ENCODE measurements around the gene KHSRP. TPM values are rescaled to one million over a fixed set of nuclear protein-coding genes. Genes with fewer than 3 reads are reported as not detected.

The KHSRP gene
- total RNA-seq, 1 experiment from 2014 or later = 373 TPM

DNA sequence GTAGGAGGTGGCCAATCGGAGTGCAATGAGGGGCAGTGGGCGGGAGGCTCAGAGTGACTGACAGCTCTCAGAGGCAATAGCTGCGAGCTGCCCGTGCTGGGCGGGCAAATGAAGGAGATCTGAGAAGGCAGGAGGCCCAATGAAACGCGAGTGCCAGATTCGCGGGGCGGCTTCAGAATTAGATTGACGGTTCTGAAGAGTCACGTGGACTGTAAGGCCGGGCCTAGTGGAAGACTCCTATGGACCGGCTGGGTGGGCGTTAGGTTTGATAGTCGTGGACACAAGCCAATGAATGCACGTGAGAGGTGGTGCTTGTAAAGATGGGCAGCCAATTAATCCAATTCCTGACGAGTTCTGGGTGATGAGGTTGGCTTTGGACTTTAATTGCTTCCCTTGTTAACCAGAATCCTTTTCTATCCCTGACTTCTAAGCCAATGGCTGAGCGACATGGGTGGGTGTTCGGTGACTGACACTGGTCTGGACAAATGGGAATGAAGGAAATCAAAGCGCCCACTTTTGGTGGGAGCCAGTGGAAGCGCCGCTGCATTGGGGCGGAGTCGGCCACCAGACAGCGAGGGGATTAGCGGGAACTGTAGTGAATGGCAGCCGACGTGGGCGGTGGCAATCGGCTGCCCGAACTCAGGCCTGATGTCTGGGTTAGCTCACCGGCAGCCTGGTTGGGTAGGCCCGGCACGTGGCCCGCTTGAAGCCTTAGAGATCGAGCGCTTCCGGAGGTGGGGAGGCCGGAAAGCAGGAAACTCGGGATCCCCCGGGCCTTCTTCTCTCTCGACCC is 524 bp upstream of the KHSRP start:
- Histone ChIP-seq H3K9me2 (replicated peaks; ENCODE audit: low read length) (no peaks in the 10 kb centered on the region), H3K4me3 (ENCODE audit: low read length) (no peak overlapping the region), H3K4me1 (ENCODE audit: insufficient read depth, low read length) (peaks cover 17% of the 10 kb centered on the region; the same call in 1 of the 2 replicates), H3K27ac (ENCODE audit: low read length) (no peak overlapping the region), H2AFZ (ENCODE audit: low read length) (peak overlapping the region; percentile 78), H3K36me3 (ENCODE audit: low read depth, low read length) (peaks cover 24% of the 10 kb centered on the region), H3K79me2 (ENCODE audit: low read length) (peaks cover 40% of the 10 kb centered on the region), H3K27me3 (ENCODE audit: low read length) (no peaks in the 10 kb centered on the region), H4K20me1 (ENCODE audit: low read length) (peaks cover 39% of the 10 kb centered on the region), H3K9me3 (ENCODE audit: low read length) (no peaks in the 10 kb centered on the region), H3K9ac (ENCODE audit: low read length) (peak overlapping the region; percentile 12; the same call in 1 of the 2 replicates), H3K4me2 (ENCODE audit: low read length) (peak overlapping the region; percentile 4; the same call in 1 of the 2 replicates), H3F3A (ENCODE audit: low read length, unreplicated experiment) (no peaks in the 10 kb centered on the region)
- ATAC-seq (peak; percentile 92), DNase-seq (peak; percentile 100)
- ChIA-PET CTCF (interaction anchor here (0.6 to 0.9 kb wide), 2 partner anchors 112 to 376 kb away, joined by 3 to 4 read pairs; no protein-coding TSS in a partner anchor), POLR2A (ENCODE audit: unreplicated experiment) (interaction anchor here (0.5 to 1.2 kb wide), 6 partner anchors 10 to 534 kb away, joined by 3 to 12 read pairs (median 4); partner anchors contain the start of genes ALKBH7 and GTF2F1)
- BruUV-seq (replicated peaks) = no TSS peak
- intact Hi-C loops (cut with micrococcal nuclease) = loop anchor here (1.0 to 5.0 kb wide), 3 partner anchors 35 to 298 kb away; partner anchors contain the start of gene ALKBH7
- TF ChIP-seq, protein P1, sequence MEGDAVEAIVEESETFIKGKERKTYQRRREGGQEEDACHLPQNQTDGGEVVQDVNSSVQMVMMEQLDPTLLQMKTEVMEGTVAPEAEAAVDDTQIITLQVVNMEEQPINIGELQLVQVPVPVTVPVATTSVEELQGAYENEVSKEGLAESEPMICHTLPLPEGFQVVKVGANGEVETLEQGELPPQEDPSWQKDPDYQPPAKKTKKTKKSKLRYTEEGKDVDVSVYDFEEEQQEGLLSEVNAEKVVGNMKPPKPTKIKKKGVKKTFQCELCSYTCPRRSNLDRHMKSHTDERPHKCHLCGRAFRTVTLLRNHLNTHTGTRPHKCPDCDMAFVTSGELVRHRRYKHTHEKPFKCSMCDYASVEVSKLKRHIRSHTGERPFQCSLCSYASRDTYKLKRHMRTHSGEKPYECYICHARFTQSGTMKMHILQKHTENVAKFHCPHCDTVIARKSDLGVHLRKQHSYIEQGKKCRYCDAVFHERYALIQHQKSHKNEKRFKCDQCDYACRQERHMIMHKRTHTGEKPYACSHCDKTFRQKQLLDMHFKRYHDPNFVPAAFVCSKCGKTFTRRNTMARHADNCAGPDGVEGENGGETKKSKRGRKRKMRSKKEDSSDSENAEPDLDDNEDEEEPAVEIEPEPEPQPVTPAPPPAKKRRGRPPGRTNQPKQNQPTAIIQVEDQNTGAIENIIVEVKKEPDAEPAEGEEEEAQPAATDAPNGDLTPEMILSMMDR (conservative IDR thresholded peaks at IDR 0.05; ENCODE audit: low read depth, low read length) = no peak
- TF ChIP-seq EZH2phosphoT487 (IDR thresholded peaks at IDR 0.05; ENCODE audit: borderline replicate concordance, low read length) (no peak), EZH2 (IDR thresholded peaks at IDR 0.05; ENCODE audit: low read length, unreplicated experiment) (no peak)

DNA sequence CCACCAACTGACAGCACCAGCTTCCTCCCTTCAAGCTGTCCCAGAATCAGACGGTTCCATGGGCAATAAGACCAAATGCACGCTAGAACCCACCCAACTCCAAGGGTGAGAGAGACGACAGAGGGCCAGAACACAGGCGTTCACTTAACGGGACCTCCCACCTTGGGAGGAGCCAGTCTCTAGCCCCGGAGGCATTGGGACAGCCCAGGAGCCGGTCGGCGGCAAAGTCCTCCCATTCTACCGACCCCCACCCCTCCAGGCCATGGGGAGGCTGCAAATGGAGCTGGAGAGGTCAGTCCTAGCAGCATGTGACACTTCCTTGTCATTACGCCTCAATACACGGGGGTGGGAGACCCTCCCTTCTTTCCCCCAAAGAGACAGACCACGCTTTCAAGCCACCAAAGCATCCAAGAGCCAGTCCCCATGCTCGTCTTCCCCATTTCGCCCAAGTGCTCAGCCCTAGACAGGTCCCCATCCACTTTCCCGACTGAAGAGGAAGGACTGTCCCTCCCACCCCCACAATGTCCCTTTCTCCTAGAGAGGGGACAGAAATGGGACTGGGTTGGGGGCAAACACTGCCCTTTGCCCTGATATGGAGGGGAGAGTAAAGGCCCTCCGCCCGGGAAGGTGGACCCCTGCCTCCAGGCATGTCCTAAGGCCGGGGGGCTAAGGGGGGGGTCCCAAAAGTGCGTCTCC is 964 bp downstream of the KHSRP start:
- DNase-seq (peak; percentile 50), ATAC-seq (no peak)
- Histone ChIP-seq H3K4me3 (ENCODE audit: low read length) (peak overlapping the region; percentile 82), H3K9me2 (replicated peaks; ENCODE audit: low read length) (no peaks in the 10 kb centered on the region), H3K4me1 (ENCODE audit: insufficient read depth, low read length) (peaks cover 17% of the 10 kb centered on the region; the same call in 1 of the 2 replicates), H3K36me3 (ENCODE audit: low read depth, low read length) (peaks cover 39% of the 10 kb centered on the region), H4K20me1 (ENCODE audit: low read length) (peaks cover 52% of the 10 kb centered on the region), H3K79me2 (ENCODE audit: low read length) (peaks cover 53% of the 10 kb centered on the region), H3K27ac (ENCODE audit: low read length) (no peak overlapping the region; the same call in 1 of the 2 replicates), H3K27me3 (ENCODE audit: low read length) (no peaks in the 10 kb centered on the region), H3K9ac (ENCODE audit: low read length) (peak overlapping the region; percentile 92), H3K4me2 (ENCODE audit: low read length) (peak overlapping the region; percentile 98), H3K9me3 (ENCODE audit: low read length) (no peaks in the 10 kb centered on the region), H3F3A (ENCODE audit: low read length, unreplicated experiment) (no peaks in the 10 kb centered on the region), H2AFZ (ENCODE audit: low read length) (no peak overlapping the region)
- ChIA-PET CTCF (no interaction called here), POLR2A (ENCODE audit: unreplicated experiment) (no interaction called here)
- intact Hi-C loops (cut with micrococcal nuclease) = no loop called here
- no peak for TF ChIP-seq EZH2phosphoT487 (IDR thresholded peaks at IDR 0.05; ENCODE audit: borderline replicate concordance, low read length)
- BruUV-seq (replicated peaks) = TSS peak; percentile 45
